K562 (cell line): Measurements from ENCODE around the gene NUP210. TPM values are rescaled to one million over a fixed set of nuclear protein-coding genes. Genes with fewer than 3 reads are reported as not detected.

Experiments used
- ATAC-seq: fragments of 200-7000 bp; cut with Tn5 transposase; 3 replicates; pipeline ENCODE4 v1.9.1; 2020; ENCODE audit warnings: moderate library complexity
- BruUV-seq: library from RNA; stranded (reverse); fragments of 400-500 nt; replicated peaks from 2 replicates; lab custom pipeline; 2021; lab: Mats Ljungman, UMichigan
- CTCF ChIA-PET: fragments of 300-600 bp; formaldehyde crosslinking; extraction: SDS; loops from one replicate; lab custom pipeline; 2021; ENCODE audit warnings: low intra/inter-chr PET ratio; lab: Yijun Ruan, JAX
- POLR2A ChIA-PET: fragments of 300-600, 350-650 bp; sonication (Branson Sonifier 250); formaldehyde crosslinking; extraction: SDS; loops from one replicate; lab custom pipeline; 2021; ENCODE audit warnings: antibody characterized with exemption, inconsistent platforms; lab: Yijun Ruan, JAX
- DNase-seq, 4 experiments: peaks; one replicate each; pipeline versions ENCODE4 v3.0.0 to v3.0.0-alpha.2; 2011 to 2018; ENCODE audit warnings: low spot score in 3 of 4, mixed read lengths in 3 of 4; ENCODE audit errors: extremely low read depth in 1 of 4
- FAIRE-seq: peaks from 2 replicates; lab custom pipeline; 2011; peaks lifted over from hg19 to GRCh38; lab: Jason Lieb, UNC
- H2AFZ ChIP-seq: 2 replicates; pipeline ENCODE4 v1.6.0; 2011; ENCODE audit warnings: low read depth, low read length, control low read depth, inconsistent platforms
- H3K27ac ChIP-seq: fragments of 200-600 bp; 3 replicates; pipeline ENCODE4 v1.8.0; 2011; ENCODE audit warnings: low read depth, mild to moderate bottlenecking, control low read depth, inconsistent platforms, low read length, moderate library complexity, mixed read lengths; ENCODE audit errors: extremely low read depth
- H3K27me3 ChIP-seq, 2 experiments: fragments of 300-600 bp in 1 of 2; 2 replicates in 1 of 2; 3 replicates in 1 of 2; pipeline versions ENCODE4 v1.6.0 to v1.8.0; 2011; ENCODE audit warnings: inconsistent platforms in 2 of 2, low read length in 2 of 2, mild to moderate bottlenecking in 1 of 2, mixed read lengths in 1 of 2, moderate library complexity in 1 of 2; ENCODE audit not compliant: control insufficient read depth in 2 of 2, insufficient read depth in 2 of 2
- H3K36me3 ChIP-seq: fragments of 300-600 bp; 3 replicates; pipeline ENCODE4 v1.8.0; 2011; ENCODE audit warnings: mild to moderate bottlenecking, low read length, inconsistent platforms; ENCODE audit not compliant: control insufficient read depth, insufficient read depth
- H3K4me1 ChIP-seq, 2 experiments: fragments of 200-600 bp in 1 of 2; replicated peaks in 1 of 2; 2 replicates in 1 of 2; 3 replicates in 1 of 2; pipeline versions ENCODE4 v1.5.1 to v1.8.0; 2011; ENCODE audit warnings: inconsistent platforms in 2 of 2, low read length in 2 of 2, mild to moderate bottlenecking in 1 of 2, mixed read lengths in 1 of 2, moderate library complexity in 1 of 2; ENCODE audit not compliant: control insufficient read depth in 2 of 2, insufficient read depth in 2 of 2
- H3K4me2 ChIP-seq: 2 replicates; pipeline ENCODE4 v1.6.1; 2011; ENCODE audit warnings: low read length, control low read depth, inconsistent platforms, mixed read lengths; ENCODE audit not compliant: insufficient read depth
- H3K4me3 ChIP-seq: fragments of 200-600 bp; sonication (generic), shearing (Covaris generic); 2 replicates; pipeline ENCODE4 v1.5.1; 2016; ENCODE audit warnings: control low read depth, inconsistent platforms
- H3K79me2 ChIP-seq: fragments of 200-600 bp; 3 replicates; pipeline ENCODE4 v1.8.0; 2011; ENCODE audit warnings: low read length, inconsistent platforms; ENCODE audit not compliant: control insufficient read depth, insufficient read depth
- H3K9ac ChIP-seq, 2 experiments: 2 replicates each; pipeline versions ENCODE4 v1.6.0 to v1.6.1; 2011; ENCODE audit warnings: low read depth in 2 of 2, low read length in 2 of 2, control low read depth in 1 of 2, inconsistent platforms in 1 of 2, mild to moderate bottlenecking in 1 of 2, mixed read lengths in 1 of 2; ENCODE audit not compliant: insufficient read depth in 1 of 2
- H3K9me1 ChIP-seq: one replicate; pipeline ENCODE4 v1.6.0; 2011; ENCODE audit warnings: inconsistent platforms, mild to moderate bottlenecking, low read length, moderate library complexity; ENCODE audit not compliant: control insufficient read depth, insufficient read depth
- H3K9me3 ChIP-seq: replicated peaks from 2 replicates; pipeline ENCODE4 v1.5.1; 2011; ENCODE audit warnings: low read depth, low read length, inconsistent platforms; ENCODE audit not compliant: control insufficient read depth, insufficient read depth
- H4K20me1 ChIP-seq: replicated peaks from 2 replicates; pipeline ENCODE4 v1.6.1; 2011; ENCODE audit warnings: low read length, inconsistent platforms, mixed read lengths; ENCODE audit not compliant: control insufficient read depth, insufficient read depth
- BCOR ChIP-seq: fragments of 450-650 bp; IDR thresholded peaks from 2 replicates; pipeline ENCODE4 v1.6.1; 2016
- CCNT2 ChIP-seq: IDR thresholded peaks from 2 replicates; pipeline ENCODE4 v1.6.1; 2011; ENCODE audit warnings: borderline replicate concordance, low read depth, mild to moderate bottlenecking, moderate library complexity, mixed read lengths, low read length; ENCODE audit not compliant: insufficient read length; ENCODE audit errors: extremely low read depth
- HMG20B ChIP-seq: fragments of 250-450 bp; sonication (Bioruptor Pico); IDR thresholded peaks from 2 replicates; pipeline ENCODE4 v1.5.0; 2021; ENCODE audit warnings: mild to moderate bottlenecking
- ILF3 ChIP-seq: fragments of 450-650 bp; IDR thresholded peaks from 2 replicates; pipeline ENCODE4 v1.6.1; 2018; ENCODE audit warnings: antibody characterized with exemption, mild to moderate bottlenecking, moderate library complexity, borderline replicate concordance
- KAT2B ChIP-seq: IDR thresholded peaks from one replicate; pipeline ENCODE4 v1.6.1; 2012; ENCODE audit warnings: low read depth, mild to moderate bottlenecking, control low read depth, inconsistent platforms, low read length, moderate library complexity
- SAFB ChIP-seq: fragments of 200-400 bp; formaldehyde crosslinking; IDR thresholded peaks from 2 replicates; pipeline ENCODE4 v1.6.1; 2017; ENCODE audit warnings: low read depth, low read length, borderline replicate concordance
- TCF7 ChIP-seq: sonication (generic); IDR thresholded peaks from 2 replicates; pipeline ENCODE4 v1.6.1; 2016; ENCODE audit warnings: antibody characterized with exemption, borderline replicate concordance
- ZBTB40 ChIP-seq, 2 experiments: fragments of 450-650 bp in 1 of 2; sonication (generic) in 1 of 2; formaldehyde crosslinking in 1 of 2; IDR thresholded peaks; 2 replicates each; pipeline versions ENCODE4 v1.7.1 to v1.9.0; 2016 to 2022; ENCODE audit warnings: inconsistent platforms in 1 of 2, mild to moderate bottlenecking in 1 of 2, missing genetic modification reagents in 1 of 2
- ZC3H11A ChIP-seq: IDR thresholded peaks from 2 replicates; pipeline ENCODE4 v1.6.1; 2012; ENCODE audit warnings: low read depth, low read length, improper control_type of control experiment
- WGBS: fragments of 100-300 bp; shearing (Covaris generic); methylation state at CpG from one replicate; pipeline ENCODE4 v1.1.6; 2016; ENCODE audit warnings: low coverage, mixed read lengths; ENCODE audit not compliant: insufficient coverage; ENCODE audit errors: missing lambda C conversion rate; 5-methylcytosine and 5-hydroxymethylcytosine counted together
- in situ Hi-C: fragments of 300-500 bp; cut with MboI; formaldehyde crosslinking; loops from 4 replicates; pipeline ENCODE4 v1.15.0; 2018; ENCODE audit warnings: inconsistent platforms, mixed read lengths
- intact Hi-C: fragments of 100-400 bp; cut with micrococcal nuclease; formaldehyde crosslinking; loops from 2 replicates; pipeline ENCODE4 v1.14.2; 2022
- polyA plus RNA-seq, 8 experiments: library from polyadenylated mRNA; depleted of rRNA in 4 of 8; stranded (reverse) in 5 of 8; unstranded in 3 of 8; fragments of >200 nt; fragmentation: Nextera tagmentation in 2 of 8; fragmentation: Illumina TruSeq in 1 of 8; extraction: Ambion mirVana in 2 of 8; extraction: Trizol in 1 of 8; gene quantifications; 2 replicates each; pipeline versions ENCODE4 v1.2.1 to v1.2.3, GENCODE V29; 2011 to 2014; ENCODE audit warnings: inconsistent platforms in 1 of 8, missing spikeins in 1 of 8
- total RNA-seq, 7 experiments: library from RNA; depleted of rRNA in 6 of 7; stranded (reverse); fragments of >200 nt in 6 of 7; fragmentation: Illumina TruSeq in 2 of 7; extraction: Trizol in 2 of 7; gene quantifications; 2 replicates each; pipeline versions ENCODE4 v1.2.1 to v1.2.3, GENCODE V29; 2011 to 2021; ENCODE audit warnings: low replicate concordance in 1 of 7

Gene NUP210
- total and polyA plus RNA-seq, 9 of the 15 experiments (the other 6 are each of a cell fraction or from before 2014, with no cell fraction given) = 1.2 to 138 (median 44.0) TPM

- TF ChIP-seq ILF3 (no peak), ZC3H11A (no peak), SAFB (no peak)
Measured at GRCh38 chr3:13462822-13463221, 42.7 kb upstream of the NUP210 start (continued).

- 39% methylated on average over 8 of the region's 8 CpGs for WGBS
- DNase-seq (no peak), FAIRE-seq (no peak), ATAC-seq (no peak)
- in situ Hi-C loops (loop anchor here (5.0 kb wide), 1 partner anchor 375 kb away; no protein-coding TSS in a partner anchor), intact Hi-C loops (loop anchor here (5.0 kb wide), 1 partner anchor 260 kb away; no protein-coding TSS in a partner anchor)
- ChIA-PET CTCF (interaction anchor here (1.5 kb wide), 1 partner anchor 370 kb away, joined by 3 read pairs; no protein-coding TSS in a partner anchor), POLR2A (interaction anchor here (1.1 to 1.5 kb wide), 2 partner anchors 18 to 35 kb away, joined by 3 to 4 read pairs; partner anchors contain the start of gene HDAC11)
- no peak overlapping the region for H3K9ac ChIP-seq
- H3K36me3 ChIP-seq = no peaks in the 10 kb centered on the region
- H3K9me3 ChIP-seq = no peaks in the 10 kb centered on the region
- H3K4me3 ChIP-seq = no peak overlapping the region
- BruUV-seq = no TSS peak
- peaks cover 4 to 14% of the 10 kb centered on the region in 2 experiments; a peak in 4 of 5 replicates for H3K4me1 ChIP-seq
- H3K79me2 ChIP-seq = no peaks in the 10 kb centered on the region
- H3K27me3 ChIP-seq = peaks cover 6 to 25% of the 10 kb centered on the region in 2 experiments; a peak in 3 of 5 replicates
- H4K20me1 ChIP-seq = no peaks in the 10 kb centered on the region
- no peaks in the 10 kb centered on the region for H3K9me1 ChIP-seq
- H2AFZ ChIP-seq = no peak overlapping the region
- H3K4me2 ChIP-seq = no peak overlapping the region
- no peak overlapping the region for H3K27ac ChIP-seq
- no peak for TF ChIP-seq HMG20B (CRISPR knock-in tag)
- TF ChIP-seq TCF7 = no peak
- TF ChIP-seq ZBTB40 (IDR thresholded peaks at IDR 0.05) = no peak
- no peak for TF ChIP-seq ZBTB40 (CRISPR knock-in tag; IDR thresholded peaks at IDR 0.05)
- TF ChIP-seq BCOR = 0 out of 2 replicates have a peak, but pooled peaks have one; percentile 32
- TF ChIP-seq KAT2B = no peak
- TF ChIP-seq CCNT2 = no peak
Measured at GRCh38 chr3:13462125-13462629, 42.1 kb upstream of the NUP210 start.
